Endometrium (tissue), 2 donors: ENCODE data around the gene CD69.

Source experiments
- FAIRE-seq: peaks from 2 replicates; lab custom pipeline; 2012; peaks lifted over from hg19 to GRCh38; lab: Jason Lieb, UNC
- donor health status: control.
- donor health status: control.

CD69 gene

DNA sequence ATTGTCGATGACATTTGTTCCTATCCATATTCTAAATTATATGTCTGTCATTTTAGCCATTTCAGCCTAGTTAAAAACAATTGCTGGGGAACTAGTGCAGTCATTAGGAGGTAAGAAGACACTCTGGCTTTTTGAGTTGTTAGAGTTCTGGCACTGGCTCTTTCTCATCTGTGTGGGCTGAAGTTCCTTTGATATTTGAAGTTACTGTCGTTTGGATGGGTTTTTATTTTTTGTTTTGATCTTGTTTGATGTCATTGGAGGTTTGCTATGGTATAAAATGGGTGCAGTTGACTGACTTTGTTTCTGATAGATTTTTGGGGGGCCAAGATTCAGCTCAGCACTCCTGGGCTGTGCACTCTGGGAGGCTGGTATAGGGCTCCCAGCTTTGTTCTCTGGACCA is 20.7 kb upstream of the CD69 start:
- no peak for FAIRE-seq

DNA sequence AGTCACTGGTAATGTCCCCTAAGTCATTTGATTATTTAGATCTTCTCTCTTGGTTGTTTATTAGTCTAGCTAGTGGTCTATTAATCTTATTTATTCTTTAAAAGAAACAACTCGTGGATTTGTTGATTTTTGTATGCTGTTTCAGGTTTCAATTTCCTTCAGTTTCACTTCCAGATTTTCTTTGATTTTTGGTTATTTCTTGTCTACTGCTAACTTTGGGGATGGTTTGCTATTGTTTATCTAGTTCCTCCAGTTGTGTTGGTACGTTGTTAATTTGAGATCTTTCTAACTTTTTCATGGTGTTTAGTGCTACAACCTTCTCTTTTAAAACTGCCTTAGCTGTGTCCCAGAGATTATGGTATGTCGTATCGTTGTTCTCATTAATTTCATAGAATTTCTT is 18.5 kb upstream of the CD69 start:
- FAIRE-seq: peak; percentile 21

DNA sequence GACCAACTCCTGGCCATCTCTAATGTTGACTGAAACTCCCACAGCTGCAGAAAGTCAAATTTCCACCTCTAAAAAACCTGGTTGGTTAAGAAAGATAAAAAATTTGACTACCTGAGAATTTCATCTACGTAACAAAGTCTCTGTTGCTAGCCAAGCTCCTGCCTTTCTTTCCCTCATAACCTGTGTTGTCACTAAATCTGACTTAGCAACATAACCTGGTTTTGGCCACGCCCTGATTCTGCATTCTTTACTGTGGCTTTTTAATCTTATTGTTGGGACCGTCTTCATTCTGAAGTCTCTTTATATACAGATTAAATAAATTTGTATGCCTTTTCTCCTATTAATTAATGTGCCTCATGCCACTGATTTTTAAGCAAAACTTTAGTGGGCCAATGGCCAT is 16.1 kb upstream of the CD69 start:
- no peak for FAIRE-seq

DNA sequence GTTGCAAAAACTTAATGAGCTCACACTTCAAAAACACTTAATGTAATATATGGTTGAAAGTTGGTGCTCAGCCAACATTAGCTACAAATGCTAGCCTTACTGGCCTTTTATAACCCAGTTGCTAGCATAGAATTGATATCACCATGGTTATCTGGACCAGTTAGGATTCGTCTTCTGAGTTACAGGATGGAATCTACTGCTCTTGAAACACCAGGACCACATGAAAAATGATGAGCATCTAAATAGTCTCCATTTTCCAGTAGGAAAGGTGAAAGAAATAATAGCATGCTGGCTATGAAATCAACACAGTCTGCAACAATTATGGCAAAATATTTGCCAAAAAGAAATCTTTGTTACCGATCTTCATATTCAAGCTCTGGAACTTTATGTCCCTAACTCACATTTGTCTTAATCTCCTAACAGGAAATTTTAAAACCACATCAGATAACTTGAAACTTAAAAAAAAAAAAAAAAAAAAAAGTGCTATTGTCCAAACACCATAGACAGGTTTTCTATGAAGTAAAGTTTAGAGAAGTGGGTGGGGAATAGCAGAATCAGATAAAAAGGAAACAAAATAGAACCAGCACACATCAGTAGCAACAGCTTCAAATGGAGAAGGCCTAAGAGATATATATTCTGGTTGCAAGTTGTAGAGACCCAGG is 12.6 kb upstream of the CD69 start:
- no peak for FAIRE-seq

DNA sequence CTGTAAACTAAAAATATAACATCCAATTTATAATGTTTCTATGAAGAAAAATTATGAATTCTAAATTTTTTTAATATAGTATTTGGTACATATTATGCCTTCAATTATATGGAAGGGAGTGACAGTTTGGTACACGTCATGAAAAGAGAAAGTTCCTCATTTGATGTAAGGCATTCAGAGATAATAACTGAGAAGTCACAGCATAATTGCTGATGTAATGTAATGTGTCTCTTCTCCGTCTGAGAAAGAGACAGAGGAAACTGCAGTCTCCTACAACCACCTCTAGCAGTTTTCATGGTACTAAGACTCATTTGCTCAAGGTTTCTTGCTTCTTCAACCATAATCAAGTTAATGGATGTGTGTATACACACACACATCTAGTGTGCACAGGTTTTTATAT is 2.3 kb upstream of the CD69 start:
- no peak for FAIRE-seq

DNA sequence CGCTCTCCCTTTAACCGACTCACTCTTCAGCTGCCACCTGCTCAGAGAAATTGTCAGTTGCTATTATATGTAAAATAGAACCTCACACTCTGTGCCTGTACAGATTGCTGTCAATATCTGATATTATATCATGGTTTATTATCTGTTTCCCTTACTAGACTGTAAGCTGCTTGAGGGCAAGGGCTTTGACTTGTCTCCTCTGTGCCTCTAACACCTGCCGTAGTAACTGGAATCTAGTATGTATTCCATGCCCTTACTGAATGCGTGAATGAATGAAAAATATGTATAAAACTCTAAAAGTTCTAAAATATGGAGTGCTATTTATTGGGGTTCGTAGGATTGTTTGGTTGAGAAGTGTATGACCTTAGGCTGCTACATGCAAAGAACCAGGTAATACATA is 1.7 kb upstream of the CD69 start:
- no peak for FAIRE-seq

DNA sequence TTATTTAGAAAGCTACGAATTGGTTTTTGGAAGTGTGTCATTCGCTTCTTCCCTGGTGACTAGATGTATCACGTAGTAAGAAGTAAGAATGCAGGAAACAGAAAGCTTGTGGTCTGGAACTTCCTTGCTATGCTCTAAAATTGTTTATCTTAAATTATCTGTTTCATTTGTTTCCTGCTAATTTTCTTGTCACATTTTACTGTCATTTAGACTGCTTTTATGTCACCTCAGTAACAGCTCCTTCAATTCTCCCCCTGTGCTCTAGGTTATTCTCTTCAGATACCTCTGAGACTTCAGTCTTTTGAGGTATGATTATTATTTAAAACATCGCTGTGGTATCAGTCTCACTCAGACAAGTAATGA is 699 bp upstream of the CD69 start:
- FAIRE-seq: no peak

DNA sequence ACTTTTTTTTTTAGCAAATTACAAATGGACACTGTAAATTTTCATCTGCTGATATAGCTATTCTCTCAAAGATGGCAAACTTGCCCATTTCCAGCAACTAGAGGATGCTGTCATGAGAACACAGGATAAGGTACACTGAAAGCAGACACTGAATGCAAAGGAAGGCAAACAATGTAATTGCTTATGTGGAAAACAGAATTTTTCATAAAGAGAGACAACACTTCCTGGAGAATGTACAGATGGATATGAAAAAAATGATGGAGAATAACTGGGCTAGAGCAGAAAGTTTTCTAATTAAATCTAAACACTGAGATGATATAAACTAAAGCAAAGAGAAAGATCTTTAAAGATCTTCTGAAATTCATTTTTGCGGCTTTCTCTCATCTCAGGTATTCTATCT is 581 bp downstream of the CD69 start:
- FAIRE-seq: no peak

DNA sequence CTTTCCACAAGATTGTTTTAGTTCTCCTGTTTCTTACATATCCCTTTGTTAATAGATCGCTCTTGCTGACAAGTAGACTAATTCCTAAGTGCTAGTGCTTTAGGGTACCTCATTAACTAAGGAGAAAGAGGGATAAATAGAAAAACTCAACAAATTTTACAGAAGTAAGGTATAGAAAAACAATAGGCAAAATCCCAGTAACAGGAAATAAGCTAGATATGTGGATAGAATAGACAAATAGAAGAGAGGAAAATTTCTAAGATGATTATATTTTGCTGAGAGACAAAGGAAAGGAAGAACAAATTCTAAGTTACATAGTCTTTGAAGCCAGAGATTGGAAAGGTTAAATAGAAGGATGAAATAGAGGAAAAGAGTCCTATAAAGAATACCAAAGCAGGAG is 1.0 kb downstream of the CD69 start:
- no peak for FAIRE-seq

DNA sequence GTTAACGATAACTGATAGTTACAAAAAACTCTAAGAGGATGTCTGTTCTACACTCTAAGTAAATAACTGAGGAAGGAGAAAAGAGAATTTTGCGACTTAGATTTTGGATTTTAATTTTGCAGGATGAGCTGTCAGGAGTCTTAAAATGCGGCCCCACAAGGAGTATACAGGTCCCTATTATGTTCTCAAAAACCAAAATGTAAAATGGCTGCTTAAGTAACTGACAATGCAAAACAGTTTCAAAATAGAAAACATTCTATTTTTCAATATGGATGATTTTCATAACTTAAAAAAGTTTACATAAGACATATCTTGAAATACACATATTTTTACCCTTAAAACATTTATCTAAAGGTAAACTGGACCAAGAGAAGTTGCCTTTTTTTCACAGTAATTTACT is 2.6 kb downstream of the CD69 start:
- FAIRE-seq: no peak

DNA sequence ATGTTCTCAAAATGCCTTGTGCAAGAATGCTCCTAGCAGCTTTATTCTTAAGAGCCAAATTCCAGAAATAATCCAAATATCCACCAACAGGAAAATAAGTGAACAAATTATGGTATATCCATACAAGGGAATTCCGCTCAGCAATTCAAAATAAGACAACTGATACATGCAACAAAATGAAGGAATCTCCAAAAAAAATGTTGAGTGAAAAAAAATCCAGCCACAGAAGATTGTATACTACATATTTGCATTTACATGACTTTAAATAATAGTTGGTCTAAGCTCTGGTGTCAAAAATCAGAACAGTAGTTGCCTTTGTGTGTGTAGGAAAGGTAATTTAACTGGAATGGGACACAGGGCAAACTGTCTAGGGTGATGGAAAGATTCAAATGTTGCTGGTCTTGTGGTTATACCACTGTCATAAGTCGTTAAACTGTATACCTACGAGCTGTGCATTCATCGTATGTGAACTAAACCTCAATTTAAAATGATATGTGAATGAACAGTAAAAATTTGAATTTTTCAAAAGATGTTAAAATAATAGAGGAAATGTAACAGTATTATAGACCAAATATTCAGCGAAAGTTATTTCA is 3.2 kb downstream of the CD69 start:
- no peak for FAIRE-seq

DNA sequence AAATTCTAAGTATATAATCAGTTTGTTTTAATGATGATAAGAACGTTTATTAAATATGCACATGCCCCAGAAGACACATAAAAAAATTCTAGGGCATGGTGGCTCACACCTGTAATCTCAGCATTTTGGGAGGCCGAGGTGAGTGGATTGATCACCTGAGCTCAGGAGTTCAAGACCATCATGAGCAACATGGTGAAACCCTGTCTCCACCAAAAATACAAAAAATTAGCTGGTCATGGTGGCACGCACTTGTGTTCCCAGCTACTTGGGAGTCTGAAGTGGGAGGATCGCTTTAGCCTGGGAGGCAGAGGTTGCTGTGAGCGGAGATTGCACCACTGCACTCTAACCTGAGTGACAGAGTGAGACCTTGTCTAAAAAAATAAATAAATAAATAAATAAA is 4.0 kb downstream of the CD69 start:
- FAIRE-seq: no peak

DNA sequence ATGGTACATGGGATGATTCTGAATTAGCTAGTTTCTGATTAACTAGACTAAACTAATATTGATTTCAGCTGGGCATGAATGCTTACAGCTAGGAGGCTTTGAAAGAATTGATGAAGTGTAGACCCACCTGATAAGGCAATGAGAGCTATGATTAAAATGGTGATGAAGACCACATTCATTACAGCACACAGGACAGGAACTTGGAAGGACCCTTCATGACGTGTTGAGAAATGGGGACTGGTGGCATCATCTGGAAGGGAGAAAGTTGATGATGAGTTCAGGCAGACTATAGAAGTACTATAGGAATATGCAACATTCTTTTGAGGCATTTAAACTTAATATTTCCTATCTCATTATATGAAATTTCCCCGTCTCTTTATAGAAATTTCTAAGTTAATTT is 4.5 kb downstream of the CD69 start:
- FAIRE-seq: no peak

DNA sequence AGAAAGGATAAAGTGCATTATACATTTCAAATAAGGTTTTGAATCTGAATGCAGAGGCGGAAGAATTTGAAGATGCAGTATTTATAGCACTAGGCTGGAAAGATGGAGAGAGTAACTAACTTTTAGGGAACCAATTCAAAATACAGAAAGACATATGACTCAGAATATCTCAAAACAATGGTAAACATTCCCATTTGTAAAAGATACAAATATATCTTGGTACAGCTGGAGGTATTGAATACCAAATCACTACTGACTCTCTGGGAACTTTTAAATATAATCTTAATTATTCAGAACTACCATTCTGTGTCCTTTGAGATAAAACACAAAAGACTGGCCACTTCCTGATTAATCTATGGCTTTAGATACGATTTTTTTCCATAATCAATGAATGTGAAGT is 5.1 kb downstream of the CD69 start:
- no peak for FAIRE-seq

DNA sequence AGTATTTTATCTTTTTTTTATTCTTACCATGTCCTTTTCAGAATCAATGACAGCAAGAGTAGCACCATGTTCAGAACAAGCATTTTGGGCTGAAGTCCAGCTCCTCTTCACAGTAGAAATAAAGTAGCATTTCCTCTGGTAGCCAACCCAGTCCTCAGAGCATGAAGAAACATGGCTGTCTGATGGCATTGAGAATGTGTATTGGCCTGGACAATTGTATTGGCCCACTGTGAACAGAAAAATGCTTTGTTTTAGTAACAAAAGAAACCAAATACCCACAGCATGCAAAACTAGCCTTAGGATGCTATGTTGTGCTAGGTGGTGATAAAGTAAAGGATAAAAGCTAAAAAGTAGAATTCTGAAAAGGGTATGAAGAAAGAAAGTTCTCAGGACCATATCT is 5.7 kb downstream of the CD69 start:
- no peak for FAIRE-seq

DNA sequence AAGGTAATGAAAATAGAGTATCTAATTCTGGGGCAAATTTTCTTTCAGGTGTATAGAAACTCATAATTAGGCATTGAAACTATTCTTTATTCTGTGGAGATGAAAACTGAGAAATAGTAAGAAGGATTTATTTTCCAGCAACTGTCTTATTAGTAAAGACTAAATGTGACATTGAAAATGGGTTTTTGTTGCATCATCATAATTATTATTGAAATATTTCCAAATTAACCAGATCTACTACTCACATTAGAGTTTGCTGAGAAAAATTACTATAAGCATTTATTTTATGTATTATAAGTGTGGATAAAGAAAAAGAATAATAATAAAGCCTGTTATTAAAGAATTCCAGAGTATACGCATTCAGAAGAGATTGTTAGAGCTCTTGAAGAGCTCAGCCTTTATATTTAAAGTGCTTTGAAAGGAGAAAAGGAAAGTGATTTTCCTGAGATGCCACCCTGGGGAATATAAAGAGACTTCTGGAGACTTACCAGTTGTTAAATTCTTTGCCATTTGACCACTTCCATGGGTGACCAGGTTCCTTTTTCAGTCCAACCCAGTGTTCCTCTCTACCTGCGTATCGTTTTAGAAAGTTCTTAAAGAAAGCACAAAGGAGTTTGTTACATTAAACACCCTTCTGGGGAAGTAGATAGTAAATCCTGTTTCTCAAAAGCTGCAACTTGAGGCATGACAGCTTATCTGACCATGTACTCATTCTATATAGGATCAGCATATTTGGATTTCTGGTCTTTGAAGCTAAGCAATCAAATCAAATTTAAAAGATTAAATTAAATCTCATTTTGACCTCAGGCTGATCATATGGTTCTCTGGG is 6.4 kb downstream of the CD69 start:
- no peak for FAIRE-seq

DNA sequence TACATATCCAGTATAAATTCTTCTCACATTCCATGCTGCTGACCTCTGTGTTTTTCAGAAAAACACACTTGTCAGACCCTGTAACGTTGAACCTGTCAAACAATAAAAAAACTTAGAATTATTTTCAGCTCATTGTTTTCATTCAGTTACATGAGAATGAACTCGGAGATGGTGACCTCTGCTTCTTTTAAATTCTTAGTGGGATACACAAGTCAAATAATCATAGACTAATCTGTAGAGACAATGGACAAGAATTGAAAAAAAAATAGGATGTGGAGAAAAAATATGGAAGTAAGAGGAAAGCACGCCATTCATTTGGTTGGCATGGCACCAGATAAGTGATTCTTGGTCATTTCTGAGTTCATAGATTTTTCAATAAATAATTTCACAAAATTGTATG is 7.2 kb downstream of the CD69 start:
- FAIRE-seq: no peak

DNA sequence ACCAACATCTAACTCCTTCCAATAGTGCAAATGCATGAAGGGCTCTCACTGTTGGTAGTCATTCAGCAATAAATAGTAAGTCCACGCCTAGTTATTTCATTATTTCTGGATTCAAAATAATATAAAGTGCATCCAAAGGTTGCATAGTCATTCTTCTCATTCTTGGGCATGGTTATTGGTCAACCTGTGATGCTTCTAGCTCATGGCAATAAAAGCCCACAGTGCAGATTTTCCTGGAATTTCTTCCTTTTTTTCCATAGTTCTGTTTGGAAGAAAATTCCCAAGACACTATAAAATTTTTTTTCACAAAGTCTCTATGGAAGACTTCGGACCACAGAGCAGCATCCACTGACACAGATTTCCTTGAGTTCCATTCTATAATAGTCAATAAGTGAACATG is 7.6 kb downstream of the CD69 start:
- no peak for FAIRE-seq

DNA sequence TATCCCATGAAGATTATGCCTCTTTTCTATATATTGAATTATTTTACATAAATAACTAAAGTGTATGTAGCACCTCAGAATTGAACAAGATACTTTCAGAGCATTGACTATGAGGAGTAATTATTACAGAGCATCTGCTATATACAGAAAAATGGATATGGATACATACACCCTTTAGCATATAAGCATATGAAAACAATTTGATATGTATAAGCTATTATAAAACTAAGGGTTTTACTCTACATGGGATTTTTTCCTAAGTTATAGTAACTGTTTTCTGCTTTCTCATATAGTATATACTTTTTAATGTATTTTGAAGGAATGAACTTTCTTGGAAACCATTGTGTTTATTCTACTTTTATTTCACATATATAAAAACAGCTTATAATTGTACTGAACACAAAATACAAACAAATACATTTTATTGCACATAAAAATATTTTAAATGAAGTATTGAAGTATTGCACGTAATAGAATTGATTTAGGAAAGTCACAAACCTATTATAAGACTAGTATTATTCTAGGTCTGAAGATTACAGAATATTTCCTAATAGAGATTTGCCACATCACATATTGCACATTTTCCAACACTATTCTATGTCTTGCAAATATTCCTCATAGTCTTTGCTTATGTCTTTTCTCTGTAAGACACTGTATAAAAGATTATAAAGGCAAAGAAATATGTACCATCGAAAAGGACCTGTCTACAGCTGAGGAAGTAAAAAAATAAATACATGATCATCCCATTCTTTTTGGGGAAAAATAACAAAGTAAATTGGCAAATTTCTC is 8.4 kb downstream of the CD69 start:
- FAIRE-seq: no peak

DNA sequence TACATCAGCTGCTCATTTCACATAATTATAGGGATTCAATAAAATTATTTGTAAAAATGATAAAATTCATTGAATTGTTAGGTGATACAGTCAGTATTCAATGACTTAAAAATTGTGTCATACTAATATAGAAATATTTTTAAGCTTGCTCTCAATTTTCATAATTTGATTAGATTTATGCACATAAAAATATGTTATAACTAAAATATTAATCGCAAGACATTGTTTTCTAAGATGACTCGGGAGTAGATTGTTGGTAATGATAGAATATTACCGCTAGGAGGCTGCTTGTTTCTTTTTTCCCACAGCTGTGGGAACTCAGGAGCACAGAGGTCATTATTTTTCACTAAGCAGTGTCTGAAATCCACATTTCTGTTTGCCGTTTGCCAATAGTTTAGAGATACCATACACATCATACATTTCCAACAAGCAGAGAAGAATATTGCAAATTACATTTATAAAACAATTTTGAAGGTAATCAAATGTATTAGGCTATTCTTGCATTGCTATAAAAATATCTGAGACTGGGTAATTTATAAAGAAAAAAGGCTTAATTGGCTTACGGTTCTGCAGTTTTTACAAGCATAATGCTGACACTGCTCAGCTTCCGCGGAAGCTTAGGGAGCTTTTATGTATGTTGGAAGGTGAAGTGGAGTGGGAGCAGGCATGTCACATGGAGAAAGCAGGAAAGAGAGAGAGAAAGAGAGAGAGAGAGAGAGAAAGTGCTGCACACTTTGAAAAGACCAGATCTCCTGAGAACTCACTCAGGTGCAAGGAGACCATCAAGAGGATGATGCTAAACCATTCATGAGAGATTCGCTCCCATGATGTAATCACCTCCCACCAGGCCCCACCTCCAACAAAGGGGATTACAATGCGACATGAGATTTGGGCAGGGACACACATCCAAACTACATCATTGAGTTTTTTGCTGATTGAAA is 9.2 kb downstream of the CD69 start:
- FAIRE-seq: peak; percentile 77

DNA sequence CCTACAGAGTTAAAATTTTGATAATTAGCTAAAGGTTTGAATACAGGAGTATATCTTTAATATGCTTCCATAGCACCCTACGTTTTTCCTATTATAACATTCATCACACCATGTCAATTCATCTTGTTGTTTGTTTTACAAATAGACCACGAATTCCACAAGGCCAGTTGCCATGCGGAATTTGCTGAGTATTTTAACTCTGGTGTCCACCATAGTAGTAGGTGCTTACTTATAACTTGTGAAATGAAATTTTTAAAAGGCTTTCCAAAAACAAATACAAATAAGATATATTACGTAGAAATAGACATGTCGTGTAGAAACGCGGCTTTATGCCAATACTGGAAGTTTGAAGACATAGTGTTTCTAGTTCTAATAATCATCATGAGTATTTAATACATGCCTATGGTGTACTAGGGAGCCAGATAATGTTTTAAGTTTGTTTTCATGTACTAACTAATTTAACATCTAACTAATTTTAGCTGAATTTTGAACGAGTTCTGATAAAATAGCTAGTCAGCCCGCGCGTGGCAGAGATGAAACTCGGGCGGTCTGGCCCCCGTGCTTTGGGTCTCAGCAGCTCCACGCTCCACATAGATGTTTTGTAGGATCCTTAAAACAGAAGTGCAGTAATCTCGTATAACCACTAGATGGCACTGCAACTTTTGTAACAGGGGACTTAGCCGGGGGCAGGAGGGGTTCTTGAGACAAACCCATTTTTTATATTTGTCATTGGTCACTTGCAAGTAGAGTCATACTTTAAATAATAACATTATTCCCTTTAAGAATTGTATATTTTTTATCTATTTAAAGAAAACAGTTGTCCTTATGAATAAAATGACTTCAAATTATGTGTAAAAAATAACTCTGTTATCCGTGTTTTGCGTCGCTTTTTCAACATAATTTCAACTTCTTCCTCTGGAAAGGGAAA is 10.2 kb downstream of the CD69 start:
- peak; percentile 79 for FAIRE-seq
